Fibroblast of lung (primary cell): ENCODE measurements around the gene SORBS1. TPM values are rescaled to one million over a fixed set of nuclear protein-coding genes. Genes with fewer than 3 reads are reported as not detected.

Experiments
- DNase-seq, 2 donors: peaks; one replicate each; pipeline versions ENCODE4 v3.0.0 to v3.0.0-alpha.2; 2010; ENCODE audit warnings: low read depth in 2 of 2
- H2AFZ ChIP-seq: 2 replicates; pipeline ENCODE4 v1.5.1; 2012; ENCODE audit warnings: low read length, control low read depth, inconsistent platforms
- H3K27ac ChIP-seq: 2 replicates; pipeline ENCODE4 v1.5.1; 2011; ENCODE audit warnings: low read length, control low read depth; ENCODE audit not compliant: insufficient read depth
- H3K27me3 ChIP-seq: 2 replicates; pipeline ENCODE4 v1.5.1; 2011; ENCODE audit warnings: mild to moderate bottlenecking, low read length; ENCODE audit not compliant: control insufficient read depth, insufficient read depth
- H3K36me3 ChIP-seq: 2 replicates; pipeline ENCODE4 v1.5.1; 2011; ENCODE audit warnings: low read length; ENCODE audit not compliant: control insufficient read depth, insufficient read depth
- H3K4me1 ChIP-seq: 2 replicates; pipeline ENCODE4 v1.5.1; 2011; ENCODE audit warnings: low read length; ENCODE audit not compliant: control insufficient read depth, insufficient read depth; ENCODE audit errors: extremely low read depth
- H3K4me2 ChIP-seq: 2 replicates; pipeline ENCODE4 v1.5.1; 2011; ENCODE audit warnings: low read length, control low read depth; ENCODE audit not compliant: insufficient read depth; ENCODE audit errors: extremely low read depth
- H3K4me3 ChIP-seq, 4 experiments: fragments of 200-600 bp in 1 of 4; sonication (generic) in 1 of 4; replicated peaks in 1 of 4; 2 replicates each; pipeline ENCODE4 v1.5.1; 2011 to 2016; ENCODE audit warnings: low read length in 4 of 4, low read depth in 3 of 4, mild to moderate bottlenecking in 3 of 4, control low read depth in 2 of 4, inconsistent platforms in 1 of 4, mixed read lengths in 1 of 4; ENCODE audit not compliant: insufficient read depth in 1 of 4; ENCODE audit errors: control extremely low read depth in 1 of 4
- H3K79me2 ChIP-seq: 2 replicates; pipeline ENCODE4 v1.5.1; 2012; ENCODE audit warnings: mild to moderate bottlenecking, low read length, inconsistent platforms; ENCODE audit not compliant: control insufficient read depth, insufficient read depth
- H3K9ac ChIP-seq: 2 replicates; pipeline ENCODE4 v1.5.1; 2011; ENCODE audit warnings: mild to moderate bottlenecking, low read length, control low read depth; ENCODE audit not compliant: insufficient read depth
- H3K9me3 ChIP-seq: 2 replicates; pipeline ENCODE4 v1.5.1; 2012; ENCODE audit warnings: low read depth, low read length; ENCODE audit not compliant: control insufficient read depth, insufficient read depth
- H4K20me1 ChIP-seq: 2 replicates; pipeline ENCODE4 v1.5.1; 2011; ENCODE audit warnings: low read length; ENCODE audit not compliant: control insufficient read depth, insufficient read depth; ENCODE audit errors: extremely low read depth
- EZH2 ChIP-seq: IDR thresholded peaks from 2 replicates; pipeline ENCODE4 v1.5.1; 2012; ENCODE audit warnings: low read length, control low read depth, mild to moderate bottlenecking; ENCODE audit errors: missing control alignments
- polyA plus RNA-seq, 2 donors: library from polyadenylated mRNA; depleted of rRNA in 1 of 2; stranded (reverse) in 1 of 2; unstranded in 1 of 2; fragments of >200 nt; gene quantifications; 2 replicates each; pipeline ENCODE4 v1.2.1, GENCODE V29; 2011 to 2012; ENCODE audit warnings: missing spikeins in 1 of 2
- total RNA-seq: library from RNA; depleted of rRNA; stranded (reverse); fragments of >200 nt; gene quantifications from 2 replicates; pipeline ENCODE4 v1.2.1, GENCODE V29; 2014
- TF ChIP-seq, protein P1 (sequence below), 2 donors: IDR thresholded peaks in 1 of 2; conservative IDR thresholded peaks in 1 of 2; 1 replicate in 1 of 2; 2 replicates in 1 of 2; pipeline ENCODE4 v1.5.1; 2011 to 2012; ENCODE audit warnings: low read length in 2 of 2, control low read depth in 1 of 2, inconsistent platforms in 1 of 2, low read depth in 1 of 2, mild to moderate bottlenecking in 1 of 2

Gene SORBS1
- total and polyA plus RNA-seq, 2 donors (not counting 1 experiment from before 2014, with no cell fraction given) = 0.33 to 0.50 TPM

- Histone ChIP-seq H3K9ac (no peak overlapping the region), H3K36me3 (no peaks in the 10 kb centered on the region), H2AFZ (no peak overlapping the region), H3K9me3 (no peaks in the 10 kb centered on the region), H3K4me2 (no peak overlapping the region), H4K20me1 (no peaks in the 10 kb centered on the region), H3K27me3 (no peaks in the 10 kb centered on the region), H3K4me1 (peaks cover 4% of the 10 kb centered on the region), H3K79me2 (no peaks in the 10 kb centered on the region), H3K27ac (no peak overlapping the region), H3K4me3 (no peak overlapping the region)
- TF ChIP-seq EZH2 = no peak
- DNase-seq = no peak
These were observed 234.8 kb downstream of the SORBS1 start for GRCh38 chr10:95326396-95326795.

DNA sequence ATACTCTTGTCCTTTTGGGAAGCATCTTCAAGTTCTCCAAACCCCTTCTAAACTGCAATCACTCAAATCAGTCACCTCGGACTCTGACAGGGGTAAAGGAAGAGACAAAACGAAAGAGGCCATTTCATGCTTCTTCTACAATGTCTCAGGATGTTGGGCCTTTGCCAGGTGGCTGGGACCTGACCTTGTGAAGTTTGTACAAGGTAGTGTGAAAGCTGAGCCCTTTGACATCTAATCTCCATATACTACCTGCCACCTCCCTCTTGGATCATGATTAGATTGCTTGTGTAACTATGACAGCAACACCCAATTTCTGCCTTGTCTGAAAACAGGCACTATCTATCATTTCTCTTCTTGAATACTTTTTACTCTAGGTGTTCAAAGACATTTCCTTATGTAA, 235.3 kb downstream of the SORBS1 start:
- Histone ChIP-seq H3K4me1 (peaks cover 4% of the 10 kb centered on the region), H3K27ac (no peak overlapping the region), H3K9me3 (no peaks in the 10 kb centered on the region), H3K36me3 (no peaks in the 10 kb centered on the region), H3K9ac (no peak overlapping the region), H3K4me3 (no peak overlapping the region), H3K4me2 (no peak overlapping the region), H2AFZ (no peak overlapping the region), H3K27me3 (no peaks in the 10 kb centered on the region), H4K20me1 (no peaks in the 10 kb centered on the region), H3K79me2 (no peaks in the 10 kb centered on the region)
- TF ChIP-seq, protein P1, sequence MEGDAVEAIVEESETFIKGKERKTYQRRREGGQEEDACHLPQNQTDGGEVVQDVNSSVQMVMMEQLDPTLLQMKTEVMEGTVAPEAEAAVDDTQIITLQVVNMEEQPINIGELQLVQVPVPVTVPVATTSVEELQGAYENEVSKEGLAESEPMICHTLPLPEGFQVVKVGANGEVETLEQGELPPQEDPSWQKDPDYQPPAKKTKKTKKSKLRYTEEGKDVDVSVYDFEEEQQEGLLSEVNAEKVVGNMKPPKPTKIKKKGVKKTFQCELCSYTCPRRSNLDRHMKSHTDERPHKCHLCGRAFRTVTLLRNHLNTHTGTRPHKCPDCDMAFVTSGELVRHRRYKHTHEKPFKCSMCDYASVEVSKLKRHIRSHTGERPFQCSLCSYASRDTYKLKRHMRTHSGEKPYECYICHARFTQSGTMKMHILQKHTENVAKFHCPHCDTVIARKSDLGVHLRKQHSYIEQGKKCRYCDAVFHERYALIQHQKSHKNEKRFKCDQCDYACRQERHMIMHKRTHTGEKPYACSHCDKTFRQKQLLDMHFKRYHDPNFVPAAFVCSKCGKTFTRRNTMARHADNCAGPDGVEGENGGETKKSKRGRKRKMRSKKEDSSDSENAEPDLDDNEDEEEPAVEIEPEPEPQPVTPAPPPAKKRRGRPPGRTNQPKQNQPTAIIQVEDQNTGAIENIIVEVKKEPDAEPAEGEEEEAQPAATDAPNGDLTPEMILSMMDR (conservative IDR thresholded peaks at IDR 0.05 in 1 of 2, IDR thresholded peaks at IDR 0.05 in 1 of 2; ENCODE audit: low read depth in 1 of 2, low read length in 2 of 2) = no peak
- no peak for TF ChIP-seq EZH2
- no peak for DNase-seq

DNA sequence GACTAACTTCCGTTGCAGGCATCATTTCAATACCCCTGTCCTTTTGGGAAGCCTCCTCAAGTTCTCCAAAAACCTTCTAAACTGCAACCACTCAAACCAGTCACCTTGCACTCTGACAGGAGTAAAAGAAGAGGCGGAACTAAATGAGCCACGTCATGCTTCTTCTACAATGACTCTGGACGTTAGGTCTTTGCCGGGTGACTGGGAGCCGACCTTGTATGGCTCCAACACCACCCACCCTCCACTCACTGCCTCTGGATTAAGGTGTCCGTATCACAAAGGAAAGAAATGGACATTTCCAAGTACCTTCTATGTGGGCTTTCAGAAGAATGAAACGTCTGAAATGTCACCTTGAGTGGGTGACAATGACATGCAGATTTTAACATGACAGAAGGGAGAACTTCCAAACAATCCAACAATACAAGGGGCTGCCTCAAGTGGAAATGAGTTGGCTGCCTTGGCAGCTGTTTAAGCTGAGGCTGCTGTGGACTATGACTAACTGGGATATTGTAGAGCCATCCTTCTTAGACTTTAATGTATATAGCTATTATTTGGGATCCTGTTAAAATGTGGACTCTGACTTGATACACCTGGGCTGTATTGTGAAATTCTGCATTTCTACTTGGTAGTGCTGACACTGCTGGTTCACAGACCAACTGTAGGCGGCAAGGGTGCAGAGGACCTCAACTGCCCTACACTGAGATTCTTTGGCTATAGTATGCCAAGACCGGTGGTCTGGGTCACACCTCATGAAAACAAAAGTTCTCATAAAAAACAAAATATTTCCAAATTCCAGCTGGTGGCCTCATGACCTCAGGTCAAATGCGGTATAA, 236.5 kb downstream of the SORBS1 start:
- Histone ChIP-seq H3K27me3 (no peaks in the 10 kb centered on the region), H3K4me1 (peaks cover 4% of the 10 kb centered on the region), H3K4me3 (no peak overlapping the region), H3K9me3 (no peaks in the 10 kb centered on the region), H4K20me1 (no peaks in the 10 kb centered on the region), H3K36me3 (no peaks in the 10 kb centered on the region), H3K27ac (no peak overlapping the region), H3K4me2 (no peak overlapping the region), H3K79me2 (no peaks in the 10 kb centered on the region), H3K9ac (no peak overlapping the region), H2AFZ (no peak overlapping the region)
- no peak for DNase-seq
- TF ChIP-seq, protein P1 (conservative IDR thresholded peaks at IDR 0.05 in 1 of 2, IDR thresholded peaks at IDR 0.05 in 1 of 2; ENCODE audit: low read depth in 1 of 2, low read length in 2 of 2) = no peak
